Prostate gland (tissue), 2 donors: ENCODE data around the gene IL1RAPL2.

Source experiments
- CTCF ChIP-seq, 4 experiments: fragments of 200-600 bp in 2 of 4; fragments of 450-650 bp in 2 of 4; sonication (generic) in 2 of 4; IDR thresholded peaks; 1 replicate in 3 of 4; 2 replicates in 1 of 4; pipeline ENCODE4 v1.5.1; 2016 to 2019; ENCODE audit warnings: antibody characterized with exemption in 4 of 4, mild to moderate bottlenecking in 2 of 4, moderate library complexity in 2 of 4
- POLR2A ChIP-seq: fragments of 450-650 bp; IDR thresholded peaks from one replicate; pipeline ENCODE4 v1.6.1; 2016; ENCODE audit warnings: antibody characterized with exemption, mild to moderate bottlenecking
- POLR2AphosphoS5 ChIP-seq: sonication (generic); formaldehyde crosslinking; IDR thresholded peaks from one replicate; pipeline ENCODE4 v1.6.1; 2017; ENCODE audit warnings: antibody characterized with exemption

- TF ChIP-seq CTCF (IDR thresholded peaks at IDR 0.05) (no peak), POLR2A (no peak), POLR2AphosphoS5 (no peak)
These were observed 103.1 kb downstream of the IL1RAPL2 start for GRCh38 chrX:104669063-104669462.
